ENCODE results near the gene AGAP5.
"Not testable (repeated sequence)": the region's sequence is repeated elsewhere in the genome, so short reads cannot be mapped to it uniquely, and the experiment has no call there.

AGAP5 gene

DNA sequence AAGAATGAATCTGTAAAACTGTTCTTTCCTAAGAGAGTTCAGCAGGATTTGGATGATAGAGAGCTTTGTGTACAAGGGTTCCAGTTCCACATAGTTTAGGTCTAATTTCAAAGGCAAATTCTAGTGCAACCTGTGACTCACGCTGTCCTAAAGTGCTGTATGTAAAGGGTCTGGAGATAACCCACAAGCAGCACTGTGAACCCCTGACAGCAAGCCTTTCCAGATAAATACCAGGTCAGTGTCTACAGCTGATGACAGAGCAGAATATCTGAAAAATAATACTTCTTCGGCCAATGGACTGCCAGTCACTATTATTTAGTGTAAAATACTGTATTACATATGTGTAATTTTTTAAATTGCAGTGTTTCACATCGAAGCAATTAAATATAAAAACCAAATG lies 16.0 kb upstream of the AGAP5 start:
- not testable (repeated sequence) for DNase-seq

- DNase-seq: not testable (repeated sequence)
Measured at GRCh38 chr10:73711683-73712082, 13.8 kb upstream of the AGAP5 start.

DNA sequence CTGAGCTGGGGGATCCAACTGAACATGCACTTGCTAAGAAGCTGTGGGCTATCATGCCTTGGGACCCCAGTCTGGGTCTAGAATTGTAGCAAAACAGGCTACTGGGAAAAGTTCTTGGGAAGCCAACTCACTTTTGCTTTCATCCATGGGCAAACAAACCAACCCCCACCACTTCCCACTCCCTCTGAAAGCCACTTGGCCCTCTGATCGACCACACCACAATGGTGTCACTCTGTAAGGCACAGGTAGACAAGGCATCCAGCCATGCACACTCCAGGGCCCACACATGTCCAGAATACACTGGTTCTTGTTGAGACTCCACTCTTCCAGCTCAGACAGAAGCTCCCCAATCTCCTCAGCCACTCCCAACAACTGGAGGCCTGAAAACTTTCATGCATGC lies 10.2 kb upstream of the AGAP5 start:
- not testable (repeated sequence) for DNase-seq

DNA sequence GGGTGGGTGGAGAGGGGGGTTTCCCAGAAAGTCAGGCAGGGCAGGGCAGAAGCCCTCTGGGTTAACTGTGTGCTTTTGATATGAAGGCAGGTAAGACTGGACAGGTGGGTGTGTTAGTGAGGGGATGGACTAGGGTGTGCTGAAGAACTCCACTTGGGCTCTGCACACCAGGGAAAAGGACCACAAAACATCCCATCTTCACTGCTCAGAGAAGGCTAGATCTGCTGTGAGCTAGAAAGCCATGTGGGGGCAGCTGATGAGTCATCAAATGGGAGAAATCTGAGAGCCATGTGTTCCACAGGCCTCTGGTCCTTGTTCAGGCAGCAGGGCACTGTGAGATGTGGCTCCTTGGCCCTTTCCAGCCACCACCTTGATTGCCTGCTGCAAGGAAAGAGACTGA lies 9.7 kb upstream of the AGAP5 start:
- DNase-seq: not testable (repeated sequence)

DNA sequence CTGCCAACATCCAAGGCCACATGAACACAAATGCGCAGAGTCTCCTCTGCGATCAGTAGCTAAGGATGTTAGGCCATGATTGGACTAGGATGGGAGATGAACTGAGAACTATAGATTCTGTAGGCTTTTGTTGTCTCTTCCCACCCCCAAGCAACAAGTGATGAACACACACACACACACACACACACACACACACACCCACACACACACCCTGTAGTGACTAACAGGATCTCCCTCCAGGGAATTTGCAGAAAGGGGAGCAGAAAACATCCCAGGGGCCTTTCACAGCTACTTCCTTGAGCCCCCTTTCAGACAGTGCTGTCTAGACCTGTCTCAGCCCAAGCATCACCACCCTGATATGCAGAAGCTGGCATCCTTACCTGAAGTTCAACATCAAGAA lies 8.6 kb upstream of the AGAP5 start:
- DNase-seq: not testable (repeated sequence)

DNA sequence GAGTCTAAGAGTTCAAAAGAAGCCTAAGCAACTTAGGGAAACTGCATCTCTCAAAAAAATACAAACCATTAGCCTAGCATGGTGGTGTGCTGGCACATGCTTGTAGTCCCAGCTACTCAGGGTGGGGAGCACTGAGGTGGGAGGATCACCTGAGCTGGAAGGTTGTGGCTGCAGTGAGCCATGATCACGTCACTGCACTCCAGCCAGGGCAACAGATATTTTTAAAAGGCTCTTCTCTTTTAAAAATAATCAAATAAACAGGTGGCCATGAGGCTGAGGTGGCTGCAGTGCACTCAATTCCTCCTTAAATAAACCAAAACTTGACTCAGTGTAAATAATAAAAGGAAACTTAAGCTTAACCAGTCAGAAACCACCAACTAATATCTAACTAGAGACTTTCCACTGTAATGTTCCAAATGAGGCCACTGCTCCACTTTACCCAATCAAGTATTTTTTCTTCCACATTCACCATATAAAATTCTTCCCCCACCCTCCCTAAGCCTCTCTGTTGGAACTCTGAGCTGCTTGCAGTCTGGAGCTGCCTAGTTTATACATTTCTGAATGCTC lies 7.7 kb upstream of the AGAP5 start:
- DNase-seq: not testable (repeated sequence)

GRCh38 chr10:73703924-73704323 lies 6.0 kb upstream of the AGAP5 start:
- DNase-seq: not testable (repeated sequence)

DNA sequence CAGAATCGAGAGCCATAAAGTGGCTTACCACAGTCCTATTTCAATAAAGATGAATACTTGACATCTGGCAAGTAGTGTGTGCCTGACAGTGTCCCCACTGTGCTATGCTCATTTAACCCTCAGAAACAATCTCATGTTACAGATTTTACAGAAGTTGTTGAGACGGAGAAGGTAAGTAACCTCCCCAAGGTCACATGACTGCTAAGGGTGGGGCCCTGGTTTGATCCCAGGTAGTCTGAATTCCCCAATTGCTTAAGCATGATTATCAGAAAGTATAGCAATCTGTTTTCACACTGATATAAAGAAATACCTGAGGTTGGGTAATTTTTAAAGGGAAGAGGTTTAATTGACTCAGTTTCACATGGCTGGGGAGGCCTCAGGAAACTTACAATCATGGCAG lies 910 bp upstream of the AGAP5 start:
- DNase-seq: not testable (repeated sequence)

- not testable (repeated sequence) for DNase-seq
Measured at GRCh38 chr10:73695302-73695701, 2.6 kb downstream of the AGAP5 start.

GRCh38 chr10:73690755-73691154 lies 7.2 kb downstream of the AGAP5 start:
- DNase-seq: not testable (repeated sequence)

GRCh38 chr10:73689596-73689995 lies 8.3 kb downstream of the AGAP5 start:
- DNase-seq: not testable (repeated sequence)

DNA sequence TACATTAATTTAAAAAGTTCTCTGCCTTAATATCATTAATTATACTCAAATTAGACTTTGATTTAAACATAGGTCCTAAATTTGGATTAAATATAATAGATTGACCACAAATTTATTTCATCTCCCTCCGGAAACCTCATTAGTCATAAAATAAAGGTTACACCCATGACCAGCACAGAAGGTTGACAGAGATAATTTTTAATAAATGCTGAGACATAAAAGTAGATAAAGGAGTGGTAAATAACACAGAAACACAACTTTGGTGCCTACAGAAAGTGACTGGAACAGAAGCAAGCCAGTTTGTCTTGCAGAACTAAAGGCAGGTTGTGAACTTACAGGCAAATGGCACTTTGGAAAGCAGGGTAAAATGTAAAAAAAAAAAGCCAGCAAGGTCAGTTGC lies 10.3 kb downstream of the AGAP5 start:
- DNase-seq: not testable (repeated sequence)

DNA sequence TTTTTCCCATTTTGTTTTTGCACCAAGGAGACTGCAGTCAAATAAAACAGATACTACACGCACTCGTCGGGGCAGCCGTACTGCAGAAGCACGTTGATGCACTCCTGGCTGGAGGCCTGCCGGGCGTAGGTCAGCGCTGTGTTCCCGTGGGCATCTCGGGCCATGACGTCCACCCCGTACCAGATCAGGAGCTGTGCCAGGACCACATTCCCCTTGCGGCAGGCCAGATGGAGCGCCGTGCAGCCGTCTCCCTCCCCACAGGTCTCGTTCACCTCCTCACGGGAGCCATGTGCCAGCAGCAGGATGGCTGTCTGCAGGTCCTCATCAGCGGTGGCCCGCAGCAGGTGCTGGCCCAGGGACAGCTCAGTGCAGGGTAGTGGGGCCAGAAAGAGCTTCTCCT lies 23.4 kb downstream of the AGAP5 start:
- not testable (repeated sequence) for DNase-seq

DNA sequence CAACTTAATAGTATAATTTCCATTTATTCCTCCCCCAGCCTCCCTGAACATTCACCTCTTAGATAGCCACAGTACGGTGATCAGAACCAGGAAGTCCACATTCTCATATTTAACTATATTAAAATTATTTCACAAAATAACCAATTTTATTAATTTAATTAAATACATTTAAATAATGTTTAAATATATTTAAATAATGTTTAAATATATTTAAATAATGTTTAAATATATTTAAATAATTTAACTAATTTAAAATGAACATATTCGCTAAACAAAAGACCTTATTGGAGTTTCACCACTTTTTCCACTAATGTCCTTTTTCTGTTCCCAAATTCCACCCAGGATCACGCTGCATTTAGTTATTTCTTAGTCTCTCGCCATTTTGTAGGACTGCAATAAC lies 29.5 kb downstream of the AGAP5 start:
- DNase-seq: not testable (repeated sequence)

DNA sequence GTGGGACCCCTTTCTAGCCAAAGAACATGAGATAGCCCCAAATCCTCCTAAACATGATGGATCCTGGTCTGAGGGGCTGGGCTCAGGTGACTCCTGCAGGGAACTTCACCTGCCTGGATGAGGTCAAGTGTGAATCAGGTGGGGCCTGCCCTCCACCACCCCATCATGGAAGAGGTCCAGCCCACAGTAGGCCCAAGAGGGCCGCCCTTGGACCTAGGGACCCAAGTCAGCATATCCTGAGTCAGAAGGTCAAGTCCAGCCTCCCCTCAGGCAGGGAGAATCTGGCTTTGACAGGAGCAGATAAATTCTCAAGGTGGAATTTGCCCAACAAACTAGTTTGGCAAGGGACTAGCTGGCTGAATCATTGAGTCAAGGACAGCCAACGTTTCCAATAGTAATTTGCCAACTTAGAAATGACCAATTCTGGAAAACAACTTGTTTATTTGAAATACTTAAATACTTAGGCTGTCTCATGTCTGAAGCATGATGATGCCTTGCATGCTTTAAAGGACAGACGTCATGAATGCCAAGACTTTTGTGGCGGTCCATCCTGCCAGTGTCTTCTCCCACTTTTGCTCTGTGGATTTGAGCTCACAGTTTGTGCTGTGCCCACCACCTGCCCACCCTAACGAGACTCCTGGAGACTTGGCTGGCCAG lies 31.6 kb downstream of the AGAP5 start:
- not testable (repeated sequence) for DNase-seq

- DNase-seq: not testable (repeated sequence)
Measured at GRCh38 chr10:73665581-73665980, 32.3 kb downstream of the AGAP5 start.

DNA sequence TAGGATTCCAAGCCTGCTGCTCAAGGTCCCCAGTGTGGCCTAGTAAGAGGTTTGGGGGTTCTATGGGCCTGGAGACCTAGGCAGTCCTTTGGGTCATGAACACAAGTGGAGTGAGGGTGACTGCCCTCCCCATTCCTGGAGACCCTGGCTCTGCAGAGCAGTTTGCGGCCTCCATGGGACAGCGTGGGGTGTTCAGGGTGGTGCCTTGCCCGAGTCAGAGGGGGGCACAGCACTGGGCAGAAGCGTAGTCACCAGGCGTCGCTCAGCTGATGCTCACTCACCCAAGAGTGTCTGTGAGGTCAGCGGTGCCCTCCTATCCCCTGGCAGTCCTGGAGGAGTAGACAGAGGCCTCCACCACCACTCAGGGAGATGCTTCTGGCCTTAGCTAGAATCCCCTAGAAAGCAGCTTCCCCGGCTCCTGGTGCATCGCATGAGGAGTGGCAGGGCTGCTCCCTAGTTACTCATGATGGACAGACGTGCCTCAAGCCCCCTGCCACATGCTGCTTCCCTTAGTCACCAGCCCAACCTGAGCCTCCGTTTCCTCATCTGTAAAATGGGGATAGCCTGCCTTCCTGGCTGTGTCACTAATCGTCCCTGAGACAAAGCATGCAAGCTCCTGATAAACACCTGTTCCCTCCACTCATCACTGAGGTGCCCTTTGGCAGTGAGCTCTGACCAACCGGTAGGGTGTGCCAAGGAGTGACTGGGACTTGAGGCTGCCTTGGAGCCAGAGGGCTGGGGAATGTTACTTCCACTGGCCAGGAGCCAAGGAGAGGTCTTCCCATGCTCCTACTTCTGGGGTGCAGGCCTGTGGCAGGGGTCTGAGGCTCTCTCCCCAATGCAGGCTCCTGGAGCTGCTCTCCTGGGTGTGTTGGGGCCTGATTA lies 33.5 kb downstream of the AGAP5 start:
- not testable (repeated sequence) for DNase-seq

DNA sequence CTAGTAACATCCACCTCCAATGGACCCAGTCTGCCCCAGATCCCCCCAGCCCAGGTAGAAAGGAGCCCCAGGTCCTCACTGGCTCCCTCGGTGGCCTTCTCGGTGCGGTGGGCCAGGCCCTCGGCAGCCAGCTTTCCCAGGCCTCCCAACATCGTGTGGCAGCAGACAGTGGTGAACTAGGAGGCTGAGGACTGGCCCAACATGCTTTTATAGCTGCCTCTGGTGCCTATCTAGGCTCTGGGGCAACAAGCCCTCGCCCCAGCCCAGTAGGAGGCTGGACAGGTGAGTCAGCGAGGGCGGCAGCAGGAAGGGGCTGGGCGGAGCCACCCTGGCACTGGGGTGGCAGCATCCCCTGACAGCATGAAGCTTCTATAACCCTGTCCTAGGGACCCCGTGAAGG lies 34.3 kb downstream of the AGAP5 start:
- not testable (repeated sequence) for DNase-seq

DNA sequence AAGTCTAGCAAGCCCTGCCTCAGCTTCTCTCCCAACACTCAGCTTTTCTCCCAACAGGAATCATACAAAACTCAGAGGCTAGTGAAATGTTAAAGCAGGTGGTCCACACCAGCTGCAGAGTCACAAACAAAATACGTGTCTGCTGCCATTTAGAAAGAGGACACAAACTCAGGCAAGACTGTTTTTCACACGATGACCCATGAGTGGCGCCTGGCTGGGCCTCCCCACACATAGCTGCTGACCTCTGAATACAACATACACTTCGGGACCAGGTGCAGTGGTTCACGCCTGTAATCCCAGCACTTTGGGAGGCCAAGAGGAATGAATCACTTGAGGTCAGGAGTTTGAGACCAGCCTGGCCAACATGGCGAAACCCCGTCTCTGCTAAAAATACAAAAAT lies 35.2 kb downstream of the AGAP5 start:
- DNase-seq: not testable (repeated sequence)

- no peak for DNase-seq
Measured at GRCh38 chr10:73655990-73656298, 42.0 kb downstream of the AGAP5 start, which contains the start of gene SYNPO2L. Gene SYNPO2L, minus strand, starts transcription at chr10:73656029. Its CDS starts 107 bp downstream, at chr10:73655922.

GRCh38 chr10:73655257-73655989 lies 42.5 kb downstream of the AGAP5 start:
- no peak for DNase-seq

DNA sequence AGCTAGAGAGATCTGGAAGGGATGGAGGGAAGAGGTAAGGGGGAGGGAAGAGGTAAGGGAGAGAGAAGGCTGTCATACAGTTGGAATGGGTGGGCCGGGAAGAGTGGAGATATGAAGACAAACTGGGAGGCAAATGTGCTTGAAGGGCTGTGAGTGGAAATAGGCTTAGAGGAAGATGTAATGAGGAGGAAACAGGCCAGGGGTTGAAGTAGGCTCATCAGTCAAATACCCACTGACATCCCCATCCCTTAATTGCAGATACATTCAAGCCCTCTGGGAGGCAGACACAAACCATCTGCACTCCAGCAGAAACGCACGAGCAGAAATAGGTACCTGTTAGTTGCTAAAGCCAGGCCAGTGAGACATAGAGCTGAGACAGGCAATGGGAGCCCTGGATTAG lies 44.2 kb downstream of the AGAP5 start:
- DNase-seq: no peak

GRCh38 chr10:73653195-73653594 lies 44.7 kb downstream of the AGAP5 start:
- DNase-seq: no peak
